ENCODE results near the gene ROPN1L. TPM values are rescaled to one million over a fixed set of nuclear protein-coding genes. Genes with fewer than 3 reads are reported as not detected.

ROPN1L gene
- total RNA-seq, 1 experiment from 2014 or later, result 0.40 TPM

GRCh38 chr5:10501554-10502075 is 59.9 kb downstream of the ROPN1L start:
- no peaks in the 10 kb centered on the region for H3K36me3 Mint-ChIP-seq (ENCODE audit: insufficient read depth, unreplicated experiment)
- no peak for TF ChIP-seq CTCF (IDR thresholded peaks at IDR 0.05; ENCODE audit: unreplicated experiment)
- H3K4me1 Mint-ChIP-seq (ENCODE audit: low read depth, unreplicated experiment), result no peaks in the 10 kb centered on the region
- intact Hi-C loops (cut with micrococcal nuclease; ENCODE audit: unreplicated experiment), result no loop called here
- H3K27ac Mint-ChIP-seq (ENCODE audit: unreplicated experiment), result no peak overlapping the region
- no peaks in the 10 kb centered on the region for H3K9me3 Mint-ChIP-seq (ENCODE audit: low read depth, unreplicated experiment)
- no peak overlapping the region for H3K4me3 Mint-ChIP-seq (ENCODE audit: low read depth, unreplicated experiment)
- BruUV-seq (replicated peaks), result no TSS peak
- DNase-seq, result no peak
- CTCF ChIA-PET, result no interaction called here
- peaks cover 14% of the 10 kb centered on the region for H3K27me3 Mint-ChIP-seq (ENCODE audit: unreplicated experiment)

GRCh38 chr5:10502130-10502529 is 60.5 kb downstream of the ROPN1L start:
- Mint-ChIP-seq H3K4me1 (ENCODE audit: low read depth, unreplicated experiment) (no peaks in the 10 kb centered on the region), H3K9me3 (ENCODE audit: low read depth, unreplicated experiment) (no peaks in the 10 kb centered on the region), H3K4me3 (ENCODE audit: low read depth, unreplicated experiment) (no peak overlapping the region), H3K36me3 (ENCODE audit: insufficient read depth, unreplicated experiment) (no peaks in the 10 kb centered on the region), H3K27ac (ENCODE audit: unreplicated experiment) (no peak overlapping the region), H3K27me3 (ENCODE audit: unreplicated experiment) (peaks cover 9% of the 10 kb centered on the region)
- intact Hi-C loops (cut with micrococcal nuclease; ENCODE audit: unreplicated experiment), result no loop called here
- TF ChIP-seq CTCF (IDR thresholded peaks at IDR 0.05; ENCODE audit: unreplicated experiment), result no peak
- BruUV-seq (replicated peaks), result no TSS peak
- DNase-seq, result no peak
- CTCF ChIA-PET, result interaction anchor here (0.6 kb wide), 1 partner anchor 26 kb away, joined by 7 read pairs; no protein-coding TSS in a partner anchor

- Mint-ChIP-seq H3K27ac (ENCODE audit: unreplicated experiment) (no peak overlapping the region), H3K36me3 (ENCODE audit: insufficient read depth, unreplicated experiment) (no peaks in the 10 kb centered on the region), H3K4me1 (ENCODE audit: low read depth, unreplicated experiment) (no peaks in the 10 kb centered on the region), H3K27me3 (ENCODE audit: unreplicated experiment) (peaks cover 5% of the 10 kb centered on the region), H3K4me3 (ENCODE audit: low read depth, unreplicated experiment) (no peak overlapping the region), H3K9me3 (ENCODE audit: low read depth, unreplicated experiment) (no peaks in the 10 kb centered on the region)
- DNase-seq, result no peak
- no TSS peak for BruUV-seq (replicated peaks)
- intact Hi-C loops (cut with micrococcal nuclease; ENCODE audit: unreplicated experiment), result no loop called here
- TF ChIP-seq CTCF (IDR thresholded peaks at IDR 0.05; ENCODE audit: unreplicated experiment), result no peak
- CTCF ChIA-PET, result interaction anchor here (0.6 kb wide), 1 partner anchor 26 kb away, joined by 7 read pairs; no protein-coding TSS in a partner anchor
These were observed 60.9 kb downstream of the ROPN1L start for GRCh38 chr5:10502578-10502977.

- intact Hi-C loops (cut with micrococcal nuclease; ENCODE audit: unreplicated experiment), result no loop called here
These were observed 61.6 kb downstream of the ROPN1L start for GRCh38 chr5:10503321-10503720.

More at GRCh38 chr5:10503321-10503720, 61.6 kb downstream of the ROPN1L start:
- no peak overlapping the region for H3K4me3 Mint-ChIP-seq (ENCODE audit: low read depth, unreplicated experiment)
- H3K36me3 Mint-ChIP-seq (ENCODE audit: insufficient read depth, unreplicated experiment), result no peaks in the 10 kb centered on the region
- TF ChIP-seq CTCF (IDR thresholded peaks at IDR 0.05; ENCODE audit: unreplicated experiment), result no peak
- DNase-seq, result no peak
- no TSS peak for BruUV-seq (replicated peaks)
- no peaks in the 10 kb centered on the region for H3K27me3 Mint-ChIP-seq (ENCODE audit: unreplicated experiment)
- no peaks in the 10 kb centered on the region for H3K9me3 Mint-ChIP-seq (ENCODE audit: low read depth, unreplicated experiment)
- no peak overlapping the region for H3K27ac Mint-ChIP-seq (ENCODE audit: unreplicated experiment)
- CTCF ChIA-PET, result interaction anchor here (0.6 to 0.9 kb wide), 2 partner anchors 11 to 55 kb away, joined by 3 to 4 read pairs; no protein-coding TSS in a partner anchor
- H3K4me1 Mint-ChIP-seq (ENCODE audit: low read depth, unreplicated experiment), result no peaks in the 10 kb centered on the region
